SK-N-SH (cell line): ENCODE results near the gene DES.

Experiments
- CHD2 ChIP-seq: fragments of 150-350 bp; IDR thresholded peaks from 2 replicates; pipeline ENCODE4 v1.6.1; 2018; ENCODE audit warnings: low read length; ENCODE audit not compliant: partially characterized antibody
- FOXM1 ChIP-seq: IDR thresholded peaks from 2 replicates; pipeline ENCODE4 v1.4.0; 2012; ENCODE audit warnings: low read depth, mild to moderate bottlenecking
- GABPA ChIP-seq: IDR thresholded peaks from 2 replicates; pipeline ENCODE4 v1.4.0; 2012; ENCODE audit warnings: low read depth, mild to moderate bottlenecking
- GATA2 ChIP-seq: sonication (generic); formaldehyde crosslinking; IDR thresholded peaks from 2 replicates; pipeline ENCODE4 v1.5.0; 2020; ENCODE audit warnings: mild to moderate bottlenecking, missing genetic modification reagents
- POLR2AphosphoS5 ChIP-seq: IDR thresholded peaks from 2 replicates; pipeline ENCODE4 v1.6.1; 2012; ENCODE audit warnings: low read depth, low read length
- RAD21 ChIP-seq: IDR thresholded peaks from 2 replicates; pipeline ENCODE4 v1.6.1; 2012; ENCODE audit warnings: mild to moderate bottlenecking, low read length
- RCOR1 ChIP-seq: fragments of 150-350 bp; IDR thresholded peaks from 2 replicates; pipeline ENCODE4 v1.6.1; 2017; ENCODE audit warnings: antibody characterized with exemption, low read length
- YY1 ChIP-seq: IDR thresholded peaks from 2 replicates; pipeline ENCODE4 v1.4.0; 2012; ENCODE audit warnings: low read depth, mild to moderate bottlenecking
- TF ChIP-seq, protein P1 (sequence below): IDR thresholded peaks from 2 replicates; pipeline ENCODE4 v1.6.1; 2012; ENCODE audit warnings: mild to moderate bottlenecking, low read depth, low read length, moderate library complexity
- TF ChIP-seq, protein P2 (sequence below): fragments of 200-600 bp; sonication (generic); IDR thresholded peaks from 2 replicates; pipeline ENCODE4 v1.6.1; 2017; ENCODE audit warnings: antibody characterized with exemption, mild to moderate bottlenecking, moderate library complexity
- TF ChIP-seq, protein P3 (sequence below): fragments of 150-350 bp; IDR thresholded peaks from 2 replicates; pipeline ENCODE4 v1.6.1; 2017; ENCODE audit warnings: antibody characterized with exemption, low read length, low read depth, borderline replicate concordance
- TF ChIP-seq, protein P4 (sequence below): IDR thresholded peaks from 2 replicates; pipeline ENCODE4 v1.4.0; 2012; ENCODE audit warnings: low read depth

DNA sequence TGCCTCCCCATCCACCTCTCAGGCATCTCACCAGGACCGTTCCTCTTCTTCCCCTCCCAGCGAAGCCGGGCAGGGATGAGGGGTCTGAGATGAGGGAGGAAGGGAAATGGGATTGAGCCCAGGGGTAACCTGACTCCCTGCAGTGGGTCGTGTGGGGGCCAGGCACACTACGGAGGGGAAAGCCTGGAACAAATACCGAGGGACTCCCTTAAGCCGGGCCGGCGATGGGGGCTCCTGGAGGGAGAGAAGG is 16.2 kb downstream of the DES start:
- TF ChIP-seq, protein P1, sequence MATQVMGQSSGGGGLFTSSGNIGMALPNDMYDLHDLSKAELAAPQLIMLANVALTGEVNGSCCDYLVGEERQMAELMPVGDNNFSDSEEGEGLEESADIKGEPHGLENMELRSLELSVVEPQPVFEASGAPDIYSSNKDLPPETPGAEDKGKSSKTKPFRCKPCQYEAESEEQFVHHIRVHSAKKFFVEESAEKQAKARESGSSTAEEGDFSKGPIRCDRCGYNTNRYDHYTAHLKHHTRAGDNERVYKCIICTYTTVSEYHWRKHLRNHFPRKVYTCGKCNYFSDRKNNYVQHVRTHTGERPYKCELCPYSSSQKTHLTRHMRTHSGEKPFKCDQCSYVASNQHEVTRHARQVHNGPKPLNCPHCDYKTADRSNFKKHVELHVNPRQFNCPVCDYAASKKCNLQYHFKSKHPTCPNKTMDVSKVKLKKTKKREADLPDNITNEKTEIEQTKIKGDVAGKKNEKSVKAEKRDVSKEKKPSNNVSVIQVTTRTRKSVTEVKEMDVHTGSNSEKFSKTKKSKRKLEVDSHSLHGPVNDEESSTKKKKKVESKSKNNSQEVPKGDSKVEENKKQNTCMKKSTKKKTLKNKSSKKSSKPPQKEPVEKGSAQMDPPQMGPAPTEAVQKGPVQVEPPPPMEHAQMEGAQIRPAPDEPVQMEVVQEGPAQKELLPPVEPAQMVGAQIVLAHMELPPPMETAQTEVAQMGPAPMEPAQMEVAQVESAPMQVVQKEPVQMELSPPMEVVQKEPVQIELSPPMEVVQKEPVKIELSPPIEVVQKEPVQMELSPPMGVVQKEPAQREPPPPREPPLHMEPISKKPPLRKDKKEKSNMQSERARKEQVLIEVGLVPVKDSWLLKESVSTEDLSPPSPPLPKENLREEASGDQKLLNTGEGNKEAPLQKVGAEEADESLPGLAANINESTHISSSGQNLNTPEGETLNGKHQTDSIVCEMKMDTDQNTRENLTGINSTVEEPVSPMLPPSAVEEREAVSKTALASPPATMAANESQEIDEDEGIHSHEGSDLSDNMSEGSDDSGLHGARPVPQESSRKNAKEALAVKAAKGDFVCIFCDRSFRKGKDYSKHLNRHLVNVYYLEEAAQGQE = no peak
- TF ChIP-seq, protein P2, sequence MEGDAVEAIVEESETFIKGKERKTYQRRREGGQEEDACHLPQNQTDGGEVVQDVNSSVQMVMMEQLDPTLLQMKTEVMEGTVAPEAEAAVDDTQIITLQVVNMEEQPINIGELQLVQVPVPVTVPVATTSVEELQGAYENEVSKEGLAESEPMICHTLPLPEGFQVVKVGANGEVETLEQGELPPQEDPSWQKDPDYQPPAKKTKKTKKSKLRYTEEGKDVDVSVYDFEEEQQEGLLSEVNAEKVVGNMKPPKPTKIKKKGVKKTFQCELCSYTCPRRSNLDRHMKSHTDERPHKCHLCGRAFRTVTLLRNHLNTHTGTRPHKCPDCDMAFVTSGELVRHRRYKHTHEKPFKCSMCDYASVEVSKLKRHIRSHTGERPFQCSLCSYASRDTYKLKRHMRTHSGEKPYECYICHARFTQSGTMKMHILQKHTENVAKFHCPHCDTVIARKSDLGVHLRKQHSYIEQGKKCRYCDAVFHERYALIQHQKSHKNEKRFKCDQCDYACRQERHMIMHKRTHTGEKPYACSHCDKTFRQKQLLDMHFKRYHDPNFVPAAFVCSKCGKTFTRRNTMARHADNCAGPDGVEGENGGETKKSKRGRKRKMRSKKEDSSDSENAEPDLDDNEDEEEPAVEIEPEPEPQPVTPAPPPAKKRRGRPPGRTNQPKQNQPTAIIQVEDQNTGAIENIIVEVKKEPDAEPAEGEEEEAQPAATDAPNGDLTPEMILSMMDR = no peak
- TF ChIP-seq, protein P3, sequence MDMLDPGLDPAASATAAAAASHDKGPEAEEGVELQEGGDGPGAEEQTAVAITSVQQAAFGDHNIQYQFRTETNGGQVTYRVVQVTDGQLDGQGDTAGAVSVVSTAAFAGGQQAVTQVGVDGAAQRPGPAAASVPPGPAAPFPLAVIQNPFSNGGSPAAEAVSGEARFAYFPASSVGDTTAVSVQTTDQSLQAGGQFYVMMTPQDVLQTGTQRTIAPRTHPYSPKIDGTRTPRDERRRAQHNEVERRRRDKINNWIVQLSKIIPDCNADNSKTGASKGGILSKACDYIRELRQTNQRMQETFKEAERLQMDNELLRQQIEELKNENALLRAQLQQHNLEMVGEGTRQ = no peak
- no peak for TF ChIP-seq GATA2 (CRISPR knock-in tag)
- TF ChIP-seq, protein P4, sequence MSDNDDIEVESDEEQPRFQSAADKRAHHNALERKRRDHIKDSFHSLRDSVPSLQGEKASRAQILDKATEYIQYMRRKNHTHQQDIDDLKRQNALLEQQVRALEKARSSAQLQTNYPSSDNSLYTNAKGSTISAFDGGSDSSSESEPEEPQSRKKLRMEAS = no peak
- TF ChIP-seq YY1 = no peak
- TF ChIP-seq RAD21 = no peak
- no peak for TF ChIP-seq POLR2AphosphoS5
- TF ChIP-seq FOXM1 = no peak
- no peak for TF ChIP-seq RCOR1
- no peak for TF ChIP-seq CHD2
- no peak for TF ChIP-seq GABPA
